Vagina (tissue), 2 donors: ENCODE results near the gene TMED9.

Experiments used
- CTCF ChIP-seq, 3 experiments: fragments of 450-650 bp in 2 of 3; fragments of 200-600 bp in 1 of 3; sonication (generic) in 1 of 3; IDR thresholded peaks; one replicate each; pipeline ENCODE4 v1.5.1; 2017 to 2019; ENCODE audit warnings: antibody characterized with exemption in 3 of 3, mild to moderate bottlenecking in 2 of 3, moderate library complexity in 2 of 3
- POLR2A ChIP-seq, 2 donors: fragments of 450-650 bp; IDR thresholded peaks; one replicate each; pipeline ENCODE4 v1.6.1; 2017; ENCODE audit warnings: antibody characterized with exemption in 2 of 2, mild to moderate bottlenecking in 2 of 2, moderate library complexity in 2 of 2

- TF ChIP-seq CTCF (IDR thresholded peaks at IDR 0.05) (no peak), POLR2A (IDR thresholded peaks at IDR 0.05) (no peak)
Measured at GRCh38 chr5:177609076-177610059, 17.4 kb downstream of the TMED9 start.
